Fibroblast of lung (primary cell): ENCODE data around the gene MSANTD1. TPM values are rescaled to one million over a fixed set of nuclear protein-coding genes. Genes with fewer than 3 reads are reported as not detected.

Experiments
- DNase-seq, 2 donors: peaks; one replicate each; pipeline versions ENCODE4 v3.0.0 to v3.0.0-alpha.2; 2010; ENCODE audit warnings: low read depth in 2 of 2
- H2AFZ ChIP-seq: 2 replicates; pipeline ENCODE4 v1.5.1; 2012; ENCODE audit warnings: low read length, control low read depth, inconsistent platforms
- H3K27ac ChIP-seq: 2 replicates; pipeline ENCODE4 v1.5.1; 2011; ENCODE audit warnings: low read length, control low read depth; ENCODE audit not compliant: insufficient read depth
- H3K27me3 ChIP-seq: 2 replicates; pipeline ENCODE4 v1.5.1; 2011; ENCODE audit warnings: mild to moderate bottlenecking, low read length; ENCODE audit not compliant: control insufficient read depth, insufficient read depth
- H3K36me3 ChIP-seq: 2 replicates; pipeline ENCODE4 v1.5.1; 2011; ENCODE audit warnings: low read length; ENCODE audit not compliant: control insufficient read depth, insufficient read depth
- H3K4me1 ChIP-seq: 2 replicates; pipeline ENCODE4 v1.5.1; 2011; ENCODE audit warnings: low read length; ENCODE audit not compliant: control insufficient read depth, insufficient read depth; ENCODE audit errors: extremely low read depth
- H3K4me2 ChIP-seq: 2 replicates; pipeline ENCODE4 v1.5.1; 2011; ENCODE audit warnings: low read length, control low read depth; ENCODE audit not compliant: insufficient read depth; ENCODE audit errors: extremely low read depth
- H3K4me3 ChIP-seq, 4 experiments: fragments of 200-600 bp in 1 of 4; sonication (generic) in 1 of 4; replicated peaks in 1 of 4; 2 replicates each; pipeline ENCODE4 v1.5.1; 2011 to 2016; ENCODE audit warnings: low read length in 4 of 4, low read depth in 3 of 4, mild to moderate bottlenecking in 3 of 4, control low read depth in 2 of 4, inconsistent platforms in 1 of 4, mixed read lengths in 1 of 4; ENCODE audit not compliant: insufficient read depth in 1 of 4; ENCODE audit errors: control extremely low read depth in 1 of 4
- H3K79me2 ChIP-seq: 2 replicates; pipeline ENCODE4 v1.5.1; 2012; ENCODE audit warnings: mild to moderate bottlenecking, low read length, inconsistent platforms; ENCODE audit not compliant: control insufficient read depth, insufficient read depth
- H3K9ac ChIP-seq: 2 replicates; pipeline ENCODE4 v1.5.1; 2011; ENCODE audit warnings: mild to moderate bottlenecking, low read length, control low read depth; ENCODE audit not compliant: insufficient read depth
- H3K9me3 ChIP-seq: 2 replicates; pipeline ENCODE4 v1.5.1; 2012; ENCODE audit warnings: low read depth, low read length; ENCODE audit not compliant: control insufficient read depth, insufficient read depth
- H4K20me1 ChIP-seq: 2 replicates; pipeline ENCODE4 v1.5.1; 2011; ENCODE audit warnings: low read length; ENCODE audit not compliant: control insufficient read depth, insufficient read depth; ENCODE audit errors: extremely low read depth
- CTCF ChIP-seq, 2 donors: IDR thresholded peaks in 1 of 2; conservative IDR thresholded peaks in 1 of 2; 1 replicate in 1 of 2; 2 replicates in 1 of 2; pipeline ENCODE4 v1.5.1; 2011 to 2012; ENCODE audit warnings: low read length in 2 of 2, control low read depth in 1 of 2, inconsistent platforms in 1 of 2, low read depth in 1 of 2, mild to moderate bottlenecking in 1 of 2
- EZH2 ChIP-seq: IDR thresholded peaks from 2 replicates; pipeline ENCODE4 v1.5.1; 2012; ENCODE audit warnings: low read length, control low read depth, mild to moderate bottlenecking; ENCODE audit errors: missing control alignments
- polyA plus RNA-seq, 2 donors: library from polyadenylated mRNA; depleted of rRNA in 1 of 2; stranded (reverse) in 1 of 2; unstranded in 1 of 2; fragments of >200 nt; gene quantifications; 2 replicates each; pipeline ENCODE4 v1.2.1, GENCODE V29; 2011 to 2012; ENCODE audit warnings: missing spikeins in 1 of 2
- total RNA-seq: library from RNA; depleted of rRNA; stranded (reverse); fragments of >200 nt; gene quantifications from 2 replicates; pipeline ENCODE4 v1.2.1, GENCODE V29; 2014

MSANTD1 gene
- total and polyA plus RNA-seq, 2 donors (not counting 1 experiment from before 2014, with no cell fraction given): 0.50 TPM; not detected in 1

- no peak overlapping the region for H3K27ac ChIP-seq
- no peak overlapping the region for H3K4me2 ChIP-seq
- H3K4me1 ChIP-seq: no peaks in the 10 kb centered on the region
- no peak overlapping the region for H2AFZ ChIP-seq
- no peaks in the 10 kb centered on the region for H3K79me2 ChIP-seq
- no peaks in the 10 kb centered on the region for H3K27me3 ChIP-seq
- TF ChIP-seq EZH2 (no peak), CTCF (conservative IDR thresholded peaks at IDR 0.05 in 1 of 2, IDR thresholded peaks at IDR 0.05 in 1 of 2; ENCODE audit: low read depth in 1 of 2, low read length in 2 of 2) (no peak)
- no peaks in the 10 kb centered on the region for H3K9me3 ChIP-seq
- no peak overlapping the region for H3K9ac ChIP-seq
- H4K20me1 ChIP-seq: no peaks in the 10 kb centered on the region
- H3K36me3 ChIP-seq: no peaks in the 10 kb centered on the region
- DNase-seq: no peak
- no peak overlapping the region for H3K4me3 ChIP-seq
These were observed 3.5 kb downstream of the MSANTD1 start for GRCh38 chr4:3252480-3252828.

DNA sequence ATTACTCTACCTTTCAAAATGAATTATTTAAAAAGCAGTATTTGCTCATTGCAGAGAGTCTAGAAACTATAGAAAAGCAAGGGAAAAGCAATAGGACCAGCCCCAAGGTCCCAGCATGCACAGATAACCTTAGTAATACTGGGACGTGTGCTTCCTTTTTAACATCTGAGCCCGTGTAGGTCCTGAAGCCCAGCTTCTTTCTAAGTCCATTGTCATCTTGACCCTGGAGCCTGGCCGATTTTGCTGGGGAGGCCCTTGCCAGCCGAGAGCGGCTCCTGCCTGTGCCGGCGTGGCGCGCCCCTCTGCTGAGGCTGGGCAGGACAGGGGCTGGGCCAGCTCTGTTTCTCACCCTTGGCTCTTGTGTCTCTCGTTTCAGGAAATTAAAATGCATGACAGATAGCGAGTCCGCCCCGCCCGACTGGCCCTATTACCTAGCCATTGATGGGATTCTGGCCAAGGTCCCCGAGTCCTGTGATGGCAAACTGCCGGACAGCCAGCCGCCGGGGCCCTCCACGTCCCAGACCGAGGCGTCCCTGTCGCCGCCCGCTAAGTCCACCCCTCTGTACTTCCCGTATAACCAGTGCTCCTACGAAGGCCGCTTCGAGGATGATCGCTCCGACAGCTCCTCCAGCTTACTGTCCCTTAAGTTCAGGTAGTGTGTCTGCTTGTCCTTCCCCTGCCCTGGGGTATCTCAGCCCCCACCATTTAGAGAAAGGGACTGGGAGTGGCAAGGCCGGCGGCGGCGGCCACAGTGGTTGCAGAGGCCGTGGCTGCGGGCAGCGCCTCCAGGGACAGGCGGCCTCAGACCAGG lies 4.1 kb downstream of the MSANTD1 start:
- Histone ChIP-seq H4K20me1 (no peaks in the 10 kb centered on the region), H3K4me2 (no peak overlapping the region), H2AFZ (no peak overlapping the region), H3K79me2 (no peaks in the 10 kb centered on the region), H3K27ac (no peak overlapping the region), H3K36me3 (no peaks in the 10 kb centered on the region), H3K27me3 (no peaks in the 10 kb centered on the region), H3K9ac (no peak overlapping the region), H3K4me1 (no peaks in the 10 kb centered on the region), H3K9me3 (no peaks in the 10 kb centered on the region), H3K4me3 (no peak overlapping the region)
- no peak for DNase-seq
- TF ChIP-seq CTCF (conservative IDR thresholded peaks at IDR 0.05 in 1 of 2, IDR thresholded peaks at IDR 0.05 in 1 of 2; ENCODE audit: low read depth in 1 of 2, low read length in 2 of 2) (no peak), EZH2 (no peak)

GRCh38 chr4:3253808-3254207 lies 4.8 kb downstream of the MSANTD1 start:
- Histone ChIP-seq H3K4me3 (no peak overlapping the region), H3K27me3 (no peaks in the 10 kb centered on the region), H4K20me1 (no peaks in the 10 kb centered on the region), H3K4me1 (no peaks in the 10 kb centered on the region), H2AFZ (no peak overlapping the region), H3K9me3 (no peaks in the 10 kb centered on the region), H3K4me2 (no peak overlapping the region), H3K9ac (no peak overlapping the region), H3K79me2 (no peaks in the 10 kb centered on the region), H3K27ac (no peak overlapping the region), H3K36me3 (no peaks in the 10 kb centered on the region)
- TF ChIP-seq EZH2 (no peak), CTCF (conservative IDR thresholded peaks at IDR 0.05 in 1 of 2, IDR thresholded peaks at IDR 0.05 in 1 of 2; ENCODE audit: low read depth in 1 of 2, low read length in 2 of 2) (no peak)
- DNase-seq: no peak
